Breast epithelium (tissue), 3 donors: ENCODE measurements around the gene GBP1.

Experiments used
- CTCF ChIP-seq, 3 donors: fragments of 450-650 bp; IDR thresholded peaks; one replicate each; pipeline ENCODE4 v1.5.1; 2016 to 2017; ENCODE audit warnings: antibody characterized with exemption in 3 of 3, mild to moderate bottlenecking in 3 of 3, moderate library complexity in 3 of 3
- POLR2A ChIP-seq: fragments of 450-650 bp; IDR thresholded peaks from one replicate; pipeline ENCODE4 v1.6.1; 2016; ENCODE audit warnings: antibody characterized with exemption, mild to moderate bottlenecking, moderate library complexity

DNA sequence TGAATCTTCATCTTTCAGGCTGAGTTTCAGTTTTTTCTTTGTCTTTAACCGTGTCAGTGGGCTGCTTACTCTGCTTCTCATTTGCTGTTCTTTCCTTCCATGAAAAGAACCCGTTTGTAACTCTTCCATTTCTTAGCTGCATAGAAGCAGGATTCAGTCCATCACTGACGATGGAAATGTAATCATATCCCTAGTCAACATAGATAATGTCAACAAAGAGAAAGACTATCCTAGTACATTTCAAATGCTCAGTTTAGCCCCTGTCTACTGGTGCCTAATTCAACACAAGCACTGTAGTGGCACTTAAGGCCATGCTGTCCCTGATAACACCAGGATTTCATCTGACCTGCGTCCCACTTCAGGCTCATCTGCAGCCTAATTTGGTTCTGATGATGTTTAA, 376 bp downstream of the GBP1 start:
- TF ChIP-seq CTCF (IDR thresholded peaks at IDR 0.05) (no peak), POLR2A (no peak)
